Activated naive CD4-positive, alpha-beta T cell treated with Interleukin-2 at 50 U/mL for 16 hours (primary cell): ENCODE data around the gene SGIP1.
"Not testable (repeated sequence)": the region's sequence is repeated elsewhere in the genome, so short reads cannot be mapped to it uniquely, and the experiment has no call there.

Source experiments
- DNase-seq: peaks from one replicate; pipeline ENCODE4 v3.0.0-alpha.2; 2020

The SGIP1 gene

GRCh38 chr1:66734531-66734930 is 200.6 kb downstream of the SGIP1 start:
- not testable (repeated sequence) for DNase-seq

GRCh38 chr1:66737836-66738235 is 203.9 kb downstream of the SGIP1 start:
- DNase-seq, result no peak

- no peak for DNase-seq
Observed at GRCh38 chr1:66739401-66740157, 205.6 kb downstream of the SGIP1 start.

- DNase-seq, result no peak
Observed at GRCh38 chr1:66745451-66745850, 211.5 kb downstream of the SGIP1 start.

GRCh38 chr1:66747501-66747900 is 213.5 kb downstream of the SGIP1 start:
- no peak for DNase-seq

GRCh38 chr1:66750577-66750976 is 216.6 kb downstream of the SGIP1 start:
- DNase-seq, result no peak

- no peak for DNase-seq
Observed at GRCh38 chr1:66751160-66751559, 217.2 kb downstream of the SGIP1 start.

GRCh38 chr1:66752000-66752592 is 218.1 kb downstream of the SGIP1 start, which contains the start of gene DYNLT5:
Gene DYNLT5, plus strand, starts transcription at chr1:66752459. Its CDS starts 2,200 bp downstream, at chr1:66754659.
- no peak for DNase-seq

GRCh38 chr1:66752671-66753371 is 218.9 kb downstream of the SGIP1 start:
- no peak for DNase-seq

GRCh38 chr1:66757722-66758240 is 223.8 kb downstream of the SGIP1 start:
- DNase-seq, result no peak

- DNase-seq, result no peak
Observed at GRCh38 chr1:66758241-66758755, 224.3 kb downstream of the SGIP1 start.

- no peak for DNase-seq
Observed at GRCh38 chr1:66760506-66760905, 226.6 kb downstream of the SGIP1 start.

- DNase-seq, result no peak
Observed at GRCh38 chr1:66761221-66761620, 227.3 kb downstream of the SGIP1 start.

GRCh38 chr1:66764994-66765578 is 231.1 kb downstream of the SGIP1 start:
- peak; percentile 42 for DNase-seq

- no peak for DNase-seq
Observed at GRCh38 chr1:66767626-66768025, 233.7 kb downstream of the SGIP1 start.

- DNase-seq, result no peak
Observed at GRCh38 chr1:66768965-66769364, 235.0 kb downstream of the SGIP1 start.

- no peak for DNase-seq
Observed at GRCh38 chr1:66769512-66770229, 235.7 kb downstream of the SGIP1 start.

GRCh38 chr1:66770240-66770639 is 236.3 kb downstream of the SGIP1 start:
- no peak for DNase-seq

- no peak for DNase-seq
Observed at GRCh38 chr1:66770694-66771093, 236.7 kb downstream of the SGIP1 start.

GRCh38 chr1:66773227-66773626 is 239.3 kb downstream of the SGIP1 start:
- no peak for DNase-seq

- DNase-seq, result no peak
Observed at GRCh38 chr1:66774438-66774837, 240.5 kb downstream of the SGIP1 start.

- DNase-seq, result no peak
Observed at GRCh38 chr1:66775646-66776045, 241.7 kb downstream of the SGIP1 start.
